AG09309 (cell line): ENCODE measurements around the gene TMEM37.

ENCODE experiments used
- DNase-seq: peaks from one replicate; pipeline ENCODE4 v3.0.0-alpha.2; 2010; ENCODE audit warnings: low read depth
- H3K4me3 ChIP-seq: 2 replicates; pipeline ENCODE4 v1.5.1; 2011; ENCODE audit warnings: mild to moderate bottlenecking, low read depth, low read length, moderate library complexity; ENCODE audit not compliant: control insufficient read depth
- CTCF ChIP-seq: IDR thresholded peaks from 2 replicates; pipeline ENCODE4 v1.5.1; 2011; ENCODE audit warnings: mild to moderate bottlenecking, low read depth, low read length, inconsistent platforms; ENCODE audit not compliant: insufficient read depth, control insufficient read depth; ENCODE audit errors: missing control alignments

Gene TMEM37

GRCh38 chr2:119417908-119418307 is 13.7 kb upstream of the TMEM37 start:
- no peak for DNase-seq
- no peak overlapping the region for H3K4me3 ChIP-seq
- TF ChIP-seq CTCF, result no peak

- DNase-seq, result no peak
- TF ChIP-seq CTCF, result no peak
- no peak overlapping the region for H3K4me3 ChIP-seq
Measured at GRCh38 chr2:119419065-119419464, 12.6 kb upstream of the TMEM37 start.

- H3K4me3 ChIP-seq, result no peak overlapping the region
- TF ChIP-seq CTCF, result no peak
- DNase-seq, result no peak
Measured at GRCh38 chr2:119419803-119420508, 11.7 kb upstream of the TMEM37 start.

GRCh38 chr2:119421304-119421703 is 10.3 kb upstream of the TMEM37 start:
- no peak overlapping the region for H3K4me3 ChIP-seq
- no peak for TF ChIP-seq CTCF
- DNase-seq, result no peak

- no peak for TF ChIP-seq CTCF
- H3K4me3 ChIP-seq, result no peak overlapping the region
- DNase-seq, result no peak
Measured at GRCh38 chr2:119421741-119422140, 9.9 kb upstream of the TMEM37 start.

GRCh38 chr2:119422360-119423107 is 9.1 kb upstream of the TMEM37 start:
- no peak for DNase-seq
- no peak overlapping the region for H3K4me3 ChIP-seq
- no peak for TF ChIP-seq CTCF
